OCI-LY7 (cell line): Measurements from ENCODE around the gene RHOG.

ENCODE experiments used
- EZH2phosphoT487 ChIP-seq: fragments of 200-600 bp; sonication (generic); IDR thresholded peaks from 2 replicates; pipeline ENCODE4 v1.6.1; 2018; ENCODE audit warnings: low read depth, borderline replicate concordance, mild to moderate bottlenecking, mixed run types, antibody characterized with exemption, low read length, moderate library complexity, mixed read lengths
- TF ChIP-seq, protein P1 (sequence below): fragments of 200-600 bp; sonication (generic); conservative IDR thresholded peaks from 2 replicates; pipeline ENCODE4 v1.5.1; 2014; ENCODE audit warnings: mild to moderate bottlenecking, antibody characterized with exemption, low read length, moderate library complexity, mixed read lengths

DNA sequence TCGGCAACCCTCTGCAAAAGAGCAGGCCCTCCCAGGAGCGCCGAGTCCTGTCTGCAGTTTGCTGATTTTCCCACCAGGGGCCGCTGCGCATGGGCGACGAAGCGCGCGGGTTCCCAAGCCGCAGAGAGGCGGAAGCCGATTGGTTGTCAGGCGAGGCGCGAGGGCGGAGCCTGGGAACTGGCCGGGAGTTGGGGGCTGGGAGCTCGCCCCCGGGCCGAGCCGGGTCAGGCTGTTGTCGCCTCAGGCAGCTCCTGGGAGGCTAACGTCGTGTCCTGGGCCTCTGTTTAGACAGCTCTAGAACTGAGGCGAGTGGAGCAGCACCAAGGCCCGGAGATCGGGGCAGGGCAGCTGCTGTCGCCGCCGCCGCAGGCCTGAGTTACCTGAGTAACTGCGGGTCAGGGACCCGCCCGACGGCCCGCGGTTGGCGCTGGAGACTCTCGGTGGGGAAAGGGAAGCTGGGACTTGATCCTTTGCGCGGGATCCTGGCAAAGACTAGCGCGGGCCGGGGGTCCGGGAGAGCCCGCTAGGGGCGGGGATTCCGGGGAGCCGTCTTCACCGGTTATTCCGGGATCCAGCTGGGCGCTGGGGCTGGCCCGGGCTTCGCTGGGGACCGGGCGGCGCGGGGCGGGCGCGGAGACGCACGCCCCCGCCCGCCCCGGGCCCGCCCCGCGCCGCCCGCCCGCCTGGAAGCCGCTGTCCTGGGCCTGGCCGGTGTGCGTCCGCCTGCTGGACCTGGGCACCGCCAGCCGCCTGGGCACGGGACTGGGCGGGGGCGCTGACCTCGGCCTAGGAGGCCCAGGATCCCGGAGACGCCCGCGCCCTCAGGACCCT is 14.4 kb upstream of the RHOG start, which contains the start of gene STIM1:
- TF ChIP-seq, protein P1, sequence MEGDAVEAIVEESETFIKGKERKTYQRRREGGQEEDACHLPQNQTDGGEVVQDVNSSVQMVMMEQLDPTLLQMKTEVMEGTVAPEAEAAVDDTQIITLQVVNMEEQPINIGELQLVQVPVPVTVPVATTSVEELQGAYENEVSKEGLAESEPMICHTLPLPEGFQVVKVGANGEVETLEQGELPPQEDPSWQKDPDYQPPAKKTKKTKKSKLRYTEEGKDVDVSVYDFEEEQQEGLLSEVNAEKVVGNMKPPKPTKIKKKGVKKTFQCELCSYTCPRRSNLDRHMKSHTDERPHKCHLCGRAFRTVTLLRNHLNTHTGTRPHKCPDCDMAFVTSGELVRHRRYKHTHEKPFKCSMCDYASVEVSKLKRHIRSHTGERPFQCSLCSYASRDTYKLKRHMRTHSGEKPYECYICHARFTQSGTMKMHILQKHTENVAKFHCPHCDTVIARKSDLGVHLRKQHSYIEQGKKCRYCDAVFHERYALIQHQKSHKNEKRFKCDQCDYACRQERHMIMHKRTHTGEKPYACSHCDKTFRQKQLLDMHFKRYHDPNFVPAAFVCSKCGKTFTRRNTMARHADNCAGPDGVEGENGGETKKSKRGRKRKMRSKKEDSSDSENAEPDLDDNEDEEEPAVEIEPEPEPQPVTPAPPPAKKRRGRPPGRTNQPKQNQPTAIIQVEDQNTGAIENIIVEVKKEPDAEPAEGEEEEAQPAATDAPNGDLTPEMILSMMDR, result peak; percentile 89
- TF ChIP-seq EZH2phosphoT487, result no peak
